ENCODE data around the gene SEPTIN10.
"Not testable (repeated sequence)": the region's sequence is repeated elsewhere in the genome, so short reads cannot be mapped to it uniquely, and the experiment has no call there.

Gene SEPTIN10

DNA sequence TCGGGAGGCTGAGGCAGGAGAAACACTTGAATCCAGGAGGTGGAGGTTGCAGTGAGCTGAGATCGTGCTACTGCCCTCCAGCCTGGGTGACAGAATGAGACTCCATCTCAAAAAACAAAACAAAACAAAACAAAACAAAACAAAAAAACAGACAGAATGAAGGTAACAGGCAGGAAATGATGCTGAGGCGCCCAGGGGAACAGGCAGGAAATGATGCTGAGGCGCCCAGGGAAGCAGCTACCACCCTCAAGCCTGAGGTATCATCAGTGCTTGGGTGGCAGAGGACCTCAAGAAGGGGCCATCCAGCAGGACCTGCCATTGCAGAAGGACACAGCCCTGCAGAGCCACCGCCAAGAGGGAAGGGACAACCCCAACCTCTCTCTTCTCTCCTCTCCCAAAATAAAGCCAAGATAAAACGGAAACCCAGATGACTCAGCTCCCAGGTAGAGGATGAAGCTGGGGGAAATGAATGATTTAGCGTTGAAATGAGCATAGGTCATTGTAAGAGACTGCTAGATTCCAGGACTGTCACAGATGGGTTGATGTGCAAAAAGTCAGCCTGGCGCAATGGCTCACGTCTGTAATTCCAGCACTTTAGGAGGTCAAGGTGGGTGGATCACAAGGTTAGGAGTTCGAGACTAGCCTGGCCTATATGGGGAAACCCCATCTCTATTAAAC, 19.7 kb upstream of the SEPTIN10 start:
- no peak for DNase-seq

DNA sequence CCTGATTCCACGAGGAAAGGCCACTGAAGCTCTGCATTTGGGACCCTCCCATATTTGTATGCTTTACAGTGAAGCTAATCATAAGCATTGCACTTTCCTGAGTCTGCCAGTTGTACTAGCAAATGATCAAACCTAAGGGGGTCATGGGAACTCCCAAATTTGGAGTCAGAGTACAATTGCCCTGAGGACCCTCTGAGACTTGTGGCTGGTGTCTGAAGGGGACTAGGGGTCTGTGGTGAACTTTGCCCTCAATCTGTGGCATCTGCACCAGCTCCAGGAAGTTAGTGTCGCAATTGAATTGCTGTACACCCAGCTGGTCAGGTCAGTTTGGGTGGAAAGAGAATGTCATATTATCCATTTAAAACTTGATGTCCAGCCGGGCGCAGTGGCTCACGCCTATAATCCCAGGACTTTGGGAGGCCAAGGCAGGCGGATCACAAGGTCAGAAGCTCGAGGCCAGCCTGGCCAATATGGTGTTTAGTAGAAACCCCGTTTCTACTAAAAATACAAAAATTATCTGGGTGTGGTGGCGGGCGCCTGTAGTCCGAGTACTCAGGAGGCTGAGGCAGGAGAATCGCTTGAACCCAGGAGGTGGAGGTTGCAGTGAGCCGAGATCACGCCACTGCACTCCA, 18.5 kb upstream of the SEPTIN10 start:
- no peak for DNase-seq

DNA sequence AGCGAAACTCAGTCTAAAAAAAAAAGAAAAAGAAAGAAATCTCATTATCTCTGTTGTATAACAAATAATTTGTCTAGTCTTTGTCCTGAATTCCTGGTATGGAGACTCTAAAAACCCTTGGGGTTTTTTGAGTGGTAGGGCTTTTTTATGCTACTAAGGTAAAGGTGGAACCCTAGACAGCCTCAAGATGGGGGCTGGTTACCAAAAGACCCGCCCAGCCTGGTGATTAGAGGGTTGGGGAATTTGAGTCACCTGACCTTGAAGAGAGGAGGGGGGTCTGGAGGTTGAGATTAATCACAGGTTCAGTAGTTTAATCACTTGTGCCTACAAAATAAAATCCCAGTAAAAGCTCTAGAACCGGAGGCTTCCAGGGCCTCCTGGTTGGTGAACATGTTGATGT, 18.0 kb upstream of the SEPTIN10 start:
- DNase-seq = no peak

DNA sequence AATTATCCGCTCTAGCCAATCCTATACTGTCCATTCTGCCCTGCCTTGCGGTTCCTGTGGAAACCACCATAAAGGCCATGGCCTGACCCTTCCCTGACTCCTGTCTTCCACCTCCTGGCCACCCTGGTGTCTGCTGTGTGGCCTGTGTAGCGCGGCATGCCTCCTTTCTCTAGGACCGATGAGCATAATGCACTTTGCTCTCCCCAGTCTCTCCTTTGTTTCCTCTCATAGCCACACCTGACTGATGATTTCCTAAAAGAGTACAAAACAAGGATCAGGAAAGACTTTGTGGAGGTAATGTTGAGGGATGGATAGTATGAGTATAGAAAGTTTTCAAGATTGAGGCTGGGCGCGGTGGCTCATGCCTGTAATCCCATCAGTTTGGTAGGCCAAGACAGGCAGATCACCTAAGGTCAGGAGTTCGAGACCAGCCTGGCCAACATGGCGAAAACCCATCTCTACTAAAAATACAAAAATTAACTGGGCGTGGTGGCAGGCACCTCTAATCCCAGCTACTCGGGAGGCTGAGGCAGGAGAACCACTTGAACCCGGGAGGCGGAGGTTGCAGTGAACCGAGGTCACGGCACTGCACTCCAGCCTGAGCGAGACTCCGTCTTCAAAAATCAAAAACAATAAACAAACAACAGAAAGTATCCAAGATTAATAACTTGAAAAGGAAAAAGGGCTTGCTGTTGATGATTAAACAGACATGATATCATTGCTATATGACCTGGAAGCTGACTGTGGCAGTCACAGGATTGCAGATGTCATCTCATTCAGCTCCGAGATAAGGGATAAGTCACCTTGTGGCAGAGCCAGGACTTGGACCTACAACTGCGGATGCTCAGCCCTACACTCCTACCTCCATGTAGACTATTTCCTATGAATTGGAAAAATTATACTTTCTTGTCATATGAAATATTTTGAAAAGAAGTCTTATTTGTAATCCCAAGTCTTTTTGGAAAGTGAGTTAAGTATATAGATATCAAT, 17.0 kb upstream of the SEPTIN10 start:
- no peak for DNase-seq

DNA sequence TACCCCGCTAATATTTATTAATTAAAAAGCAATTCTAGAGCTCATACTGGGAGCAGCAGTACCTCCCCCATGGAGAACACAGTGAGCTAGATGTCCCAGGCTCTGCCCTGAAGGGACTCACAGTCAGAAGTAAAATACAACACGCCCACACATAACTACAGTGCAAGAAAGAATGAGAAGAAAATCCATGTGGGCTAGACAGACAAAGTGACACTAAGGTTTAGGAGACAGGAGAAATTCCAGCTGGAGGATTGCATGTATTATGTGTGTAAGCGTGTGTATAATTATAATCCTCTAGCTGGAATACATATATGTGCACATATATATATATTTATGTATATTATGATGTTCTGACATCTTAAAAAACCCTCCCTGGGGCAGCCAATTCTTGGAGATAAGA, 16.1 kb upstream of the SEPTIN10 start:
- no peak for DNase-seq

DNA sequence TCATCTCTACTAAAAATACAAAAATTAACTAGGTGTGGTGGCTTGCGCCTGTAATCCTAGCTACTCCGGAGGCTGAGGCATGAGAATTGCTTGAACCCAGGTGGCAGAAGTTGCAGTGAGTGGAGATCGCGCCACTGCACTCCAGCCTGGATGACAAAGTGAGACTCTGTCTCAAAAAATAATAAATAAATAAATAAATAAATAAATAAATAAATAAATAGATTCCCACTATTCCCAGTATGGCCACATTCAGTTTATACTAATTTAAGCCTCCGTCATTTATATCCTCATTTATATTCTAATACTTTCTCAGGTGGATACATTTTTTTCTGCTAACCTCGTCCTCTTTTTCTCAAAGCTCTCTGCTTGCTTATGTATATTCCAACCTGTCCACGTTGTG, 14.6 kb upstream of the SEPTIN10 start:
- DNase-seq = not testable (repeated sequence)

DNA sequence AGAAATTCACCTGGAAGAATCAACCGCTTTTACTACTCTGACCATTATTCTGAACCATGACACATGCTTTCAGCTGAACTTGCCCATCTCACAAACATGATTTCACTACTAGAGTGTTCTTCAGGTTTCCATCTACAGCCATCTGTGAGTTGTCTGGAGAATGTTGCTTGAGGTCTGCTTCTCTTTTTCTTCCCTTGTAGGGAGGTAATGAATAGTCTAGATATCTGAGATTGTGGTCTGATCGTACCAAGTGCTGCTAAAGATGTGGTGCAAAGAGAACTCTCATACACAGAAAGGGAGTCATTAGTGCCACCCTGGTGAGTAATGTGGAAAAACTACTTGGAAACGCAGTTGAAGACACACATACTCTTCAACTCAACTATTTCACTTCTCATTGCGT, 10.6 kb upstream of the SEPTIN10 start:
- no peak for DNase-seq

DNA sequence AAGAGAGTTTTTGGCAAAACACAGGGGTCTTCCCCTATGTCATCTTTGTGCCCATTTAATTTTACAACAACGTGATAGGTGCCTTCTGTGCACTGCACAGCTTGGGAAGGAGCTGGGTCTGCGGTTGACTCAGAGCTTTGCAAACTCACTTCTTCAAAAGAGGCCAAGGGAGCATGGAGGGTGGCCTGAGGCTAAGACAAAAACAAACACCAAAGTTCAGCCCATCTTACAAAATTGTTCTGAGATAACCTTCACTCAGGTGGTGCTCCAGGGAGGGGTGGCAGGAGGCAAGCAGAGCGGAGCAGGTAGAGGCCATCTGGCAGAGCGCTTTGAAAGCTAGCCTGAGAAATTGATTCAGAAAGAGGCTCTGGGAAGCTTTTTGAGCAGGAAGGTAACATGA, 10.2 kb upstream of the SEPTIN10 start:
- no peak for DNase-seq

DNA sequence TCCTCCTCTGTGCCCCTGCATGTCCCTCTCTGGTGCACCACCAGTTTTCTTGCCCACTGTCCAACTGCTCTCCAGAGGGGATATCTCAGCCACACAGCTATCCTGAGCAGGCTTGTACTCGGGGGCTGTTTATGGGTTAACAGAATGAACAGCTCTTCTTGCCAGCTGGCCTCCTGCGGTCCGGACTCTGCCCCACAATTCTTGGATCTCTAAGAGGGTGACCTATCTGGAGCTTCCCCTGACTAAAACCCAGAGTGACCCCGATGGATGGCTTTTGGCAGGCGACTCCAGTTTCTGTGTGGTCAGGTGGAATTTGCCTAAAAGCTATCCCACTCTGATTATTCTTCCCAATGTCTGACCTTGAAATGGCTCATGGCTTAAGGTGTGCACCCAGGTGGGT, 9.5 kb upstream of the SEPTIN10 start:
- no peak for DNase-seq

DNA sequence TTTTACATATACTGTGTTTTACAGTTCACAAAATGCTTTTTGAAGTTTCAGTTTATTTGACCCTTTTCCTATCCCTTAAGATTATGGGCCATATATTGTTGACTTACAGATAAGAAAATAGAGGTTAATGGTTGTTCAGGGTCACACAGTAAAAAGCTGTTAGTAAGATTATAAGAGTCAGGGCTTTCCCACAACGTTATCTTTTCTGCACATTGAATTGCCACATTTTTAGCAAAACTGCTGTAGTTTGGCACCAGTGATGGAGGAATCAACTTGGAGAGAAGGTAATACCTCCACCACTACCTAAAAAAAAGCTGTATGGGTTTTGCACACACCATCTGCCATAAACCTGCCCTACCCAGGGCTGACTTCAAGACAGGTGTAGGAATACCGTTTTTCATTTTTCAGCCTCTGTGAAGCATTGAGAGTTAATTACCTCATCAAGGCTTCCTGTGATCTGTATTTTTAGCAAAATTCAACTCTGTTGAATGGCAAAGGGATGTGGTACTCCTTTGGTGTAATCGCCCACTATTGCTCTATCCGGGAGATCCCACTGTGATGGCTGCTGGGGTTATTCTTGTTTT, 5.4 kb upstream of the SEPTIN10 start:
- DNase-seq = no peak

DNA sequence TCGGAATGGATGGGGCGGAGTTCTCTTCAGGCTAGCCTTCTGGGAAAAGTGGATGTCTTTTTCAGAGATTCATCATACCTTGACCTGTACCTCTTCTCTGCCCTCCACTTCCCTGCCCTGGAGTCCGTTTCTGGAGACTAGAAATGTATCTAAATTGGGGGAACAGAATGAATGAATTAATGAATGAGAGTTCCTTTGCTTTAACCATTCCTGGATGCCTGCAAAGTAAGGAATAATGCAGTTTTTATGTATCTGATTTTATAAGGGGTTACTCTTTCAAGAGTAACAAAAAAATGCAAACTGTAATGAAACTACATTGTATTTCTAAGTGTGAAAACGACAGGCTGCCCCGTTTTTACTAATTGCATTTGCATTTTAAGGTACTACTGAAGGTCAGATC, 2.4 kb upstream of the SEPTIN10 start:
- DNase-seq = no peak

DNA sequence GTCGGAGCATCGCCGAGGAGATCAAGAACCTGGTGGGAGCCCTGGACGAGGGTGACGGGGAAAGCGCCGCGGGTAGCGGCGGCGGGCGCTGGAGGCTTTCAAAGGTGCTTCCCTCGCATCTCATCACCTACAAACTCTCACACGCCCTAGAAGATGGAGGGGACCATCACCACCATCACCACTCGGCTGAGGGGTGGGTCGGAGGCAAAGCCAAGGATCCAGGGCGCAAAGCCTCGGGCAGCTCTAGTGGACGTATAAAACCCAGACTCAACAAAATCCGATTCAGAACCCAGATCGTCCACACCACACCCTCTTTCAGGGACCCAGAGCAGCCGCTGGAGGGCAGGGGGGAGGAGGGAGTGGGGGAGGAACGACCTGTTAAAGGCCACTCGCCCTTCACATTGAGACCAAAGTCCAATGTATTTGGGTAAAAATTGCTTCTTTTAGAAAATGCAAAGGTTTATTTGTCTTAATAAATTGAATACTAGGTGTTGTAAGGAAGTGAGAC, 1.9 kb upstream of the SEPTIN10 start:
- no peak for DNase-seq

DNA sequence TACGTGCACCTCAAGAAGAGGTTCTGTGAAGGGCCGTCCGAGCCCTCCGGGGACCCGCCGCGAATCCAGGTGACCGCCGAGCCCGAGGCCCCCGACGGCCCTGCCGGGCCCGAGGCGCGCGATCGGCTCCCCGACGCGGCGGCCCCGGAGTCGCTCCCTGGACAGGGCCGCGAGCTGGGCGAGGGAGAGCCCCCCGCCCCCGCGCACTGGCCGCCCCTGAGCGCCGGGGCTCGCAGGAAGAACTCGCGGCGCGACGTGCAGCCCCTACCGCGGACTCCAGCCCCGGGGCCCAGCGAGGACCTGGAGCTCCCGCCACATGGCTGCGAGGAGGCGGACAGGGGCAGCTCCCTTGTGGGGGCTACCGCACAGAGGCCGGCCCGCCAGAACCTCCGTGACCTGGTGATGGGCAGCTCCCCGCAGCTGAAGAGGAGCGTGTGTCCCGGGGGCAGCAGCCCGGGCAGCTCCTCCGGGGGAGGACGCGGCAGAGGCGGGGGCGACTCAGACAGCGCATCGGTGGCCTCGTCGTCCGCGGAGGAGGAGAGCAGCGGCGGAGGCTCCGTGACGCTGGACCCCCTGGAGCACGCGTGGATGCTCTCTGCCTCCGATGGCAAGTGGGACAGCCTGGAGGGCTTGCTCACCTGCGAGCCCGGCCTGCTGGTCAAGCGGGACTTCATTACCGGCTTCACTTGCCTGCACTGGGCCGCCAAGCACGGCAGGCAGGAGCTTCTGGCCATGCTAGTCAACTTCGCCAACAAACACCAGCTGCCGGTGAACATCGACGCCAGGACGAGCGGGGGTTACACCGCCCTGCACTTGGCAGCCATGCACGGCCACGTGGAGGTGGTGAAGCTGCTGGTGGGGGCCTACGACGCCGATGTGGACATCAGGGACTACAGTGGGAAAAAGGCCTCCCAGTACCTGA, 1.2 kb upstream of the SEPTIN10 start:
- no peak for DNase-seq

DNA sequence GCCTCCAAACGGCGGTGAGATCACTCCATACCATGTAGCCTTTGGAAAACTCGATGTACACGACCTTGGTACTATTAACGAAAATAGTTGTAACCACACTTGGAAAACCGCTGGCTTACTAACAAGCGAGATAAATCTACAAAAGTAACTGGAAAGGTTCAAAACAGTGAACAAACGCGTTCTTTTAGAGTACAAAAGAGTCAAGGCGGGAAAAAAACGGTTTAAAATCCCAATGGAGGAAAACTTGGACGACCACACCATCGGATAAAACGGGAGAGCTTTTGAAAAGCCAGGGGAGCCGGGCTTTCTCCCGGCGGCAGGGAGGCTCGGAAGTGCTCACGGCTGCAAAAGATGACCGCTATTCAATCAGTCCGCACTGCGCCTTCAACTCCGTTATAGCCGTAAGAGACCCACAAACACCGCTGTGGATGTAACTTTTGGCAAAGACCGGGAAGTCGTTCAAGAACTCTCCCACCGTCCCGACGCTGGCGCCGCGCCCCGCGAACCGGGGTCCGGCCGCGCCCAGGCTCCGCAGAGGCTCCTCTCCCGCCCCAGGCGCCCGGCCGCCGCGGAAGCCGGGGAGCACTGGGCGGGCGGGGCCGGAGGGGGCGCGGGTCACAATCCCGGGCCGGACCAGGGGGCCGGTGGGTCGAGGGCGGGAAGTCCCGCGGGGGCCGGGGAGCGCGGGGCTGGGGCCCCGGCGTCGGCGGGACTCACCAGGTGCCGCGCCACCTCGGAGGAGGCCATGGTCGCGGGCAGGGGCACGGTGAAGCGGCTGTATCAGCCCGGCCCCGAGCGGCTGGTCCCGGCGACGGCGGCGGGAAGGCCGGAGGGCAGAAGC, 465 bp downstream of the SEPTIN10 start:
- no peak for DNase-seq

DNA sequence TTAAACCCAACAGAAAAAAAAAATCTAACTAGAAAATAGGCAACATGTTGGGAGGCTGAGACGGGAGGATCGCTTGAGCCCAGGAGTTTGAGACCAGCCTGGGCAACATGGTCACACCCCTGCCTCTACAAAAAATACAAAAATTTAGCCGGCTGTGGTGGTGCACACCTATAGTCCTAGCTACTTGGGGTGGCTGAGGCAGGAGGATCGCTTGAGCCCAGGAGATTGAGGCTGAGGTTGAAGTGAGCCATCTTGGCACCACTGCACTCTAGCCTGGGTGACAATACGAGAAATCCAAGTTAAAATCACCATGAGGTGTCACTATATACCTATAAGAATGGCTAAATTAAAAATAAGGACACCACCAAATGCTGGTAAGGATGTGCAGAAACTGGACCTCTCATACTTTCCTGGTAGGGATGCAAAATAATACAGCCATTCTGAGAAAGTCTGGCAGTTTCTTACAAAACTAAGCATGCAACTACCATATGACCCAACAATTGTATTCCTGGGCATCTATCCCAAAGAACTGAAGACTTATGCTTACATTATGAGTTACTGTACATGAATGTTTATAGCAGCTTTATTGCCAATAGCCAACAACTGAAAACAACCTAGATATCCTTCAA, 2.2 kb downstream of the SEPTIN10 start:
- DNase-seq = no peak

DNA sequence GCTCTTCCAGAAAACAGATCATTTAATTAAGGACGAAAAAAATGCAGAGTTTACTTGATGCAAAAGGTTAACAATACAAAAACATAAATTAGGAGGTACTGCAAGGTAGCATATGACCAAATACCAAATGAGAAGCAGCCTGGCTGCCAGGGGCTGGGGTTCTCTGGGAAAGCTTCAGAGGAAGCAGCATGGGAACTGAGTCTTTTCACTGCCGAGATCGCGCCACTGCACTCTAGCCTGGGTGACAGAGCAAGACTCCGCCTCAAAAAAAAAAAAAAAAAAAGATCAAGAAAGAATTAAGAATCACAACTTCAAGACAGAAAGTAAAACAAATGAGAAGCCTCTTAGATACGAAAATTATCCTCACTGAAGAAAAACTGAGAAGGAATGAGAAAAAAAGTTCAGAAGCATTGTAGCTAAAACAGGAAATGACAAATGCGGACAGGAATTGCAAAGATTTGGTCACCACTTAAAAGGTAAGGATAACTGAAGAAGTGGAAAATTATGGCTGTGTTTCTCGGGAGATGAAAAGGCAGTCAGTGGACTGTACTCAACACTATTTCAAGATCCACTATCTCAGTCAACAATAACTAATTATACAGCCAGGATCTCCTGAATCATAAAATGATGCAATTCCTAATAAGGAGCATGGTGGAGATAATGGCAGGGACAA, 4.3 kb downstream of the SEPTIN10 start:
- DNase-seq = no peak

DNA sequence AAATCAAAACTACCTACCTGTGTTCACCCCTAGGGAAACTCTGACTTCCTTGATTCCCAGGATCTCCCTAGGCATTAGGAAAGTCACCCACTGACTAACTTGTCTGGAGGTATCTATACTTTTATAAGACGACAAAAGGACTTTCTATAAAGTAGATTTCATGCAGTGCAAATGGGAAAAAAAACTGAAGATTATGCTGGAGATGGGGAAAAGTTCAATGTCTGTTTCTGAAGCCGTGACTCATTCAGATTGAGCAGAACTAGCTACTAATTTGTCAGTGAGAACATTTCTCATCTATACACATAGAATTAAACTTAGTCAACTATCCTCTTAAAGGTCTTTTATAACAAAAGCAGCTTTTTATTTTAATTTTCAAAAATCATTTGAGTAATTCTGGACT, 6.0 kb downstream of the SEPTIN10 start:
- DNase-seq = no peak

DNA sequence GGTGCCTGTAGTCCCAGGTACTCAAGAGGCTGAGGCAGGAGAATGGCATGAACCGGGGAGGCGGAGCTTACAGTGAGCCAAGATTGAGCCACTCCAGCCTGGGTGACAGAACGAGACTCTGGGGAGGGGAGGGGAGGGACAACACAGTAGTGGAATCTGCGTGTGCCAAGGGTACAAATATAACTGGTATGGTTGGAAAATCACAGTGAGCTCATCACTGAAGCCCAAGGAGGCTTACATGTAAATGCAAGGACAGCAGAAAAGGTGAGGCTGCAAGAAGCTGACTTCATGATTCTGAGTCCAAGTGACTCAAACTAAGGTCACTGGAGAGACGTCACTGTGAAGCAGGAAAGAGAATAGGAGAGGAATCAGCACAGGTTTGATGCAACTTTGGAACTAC, 9.2 kb downstream of the SEPTIN10 start:
- DNase-seq = no peak

DNA sequence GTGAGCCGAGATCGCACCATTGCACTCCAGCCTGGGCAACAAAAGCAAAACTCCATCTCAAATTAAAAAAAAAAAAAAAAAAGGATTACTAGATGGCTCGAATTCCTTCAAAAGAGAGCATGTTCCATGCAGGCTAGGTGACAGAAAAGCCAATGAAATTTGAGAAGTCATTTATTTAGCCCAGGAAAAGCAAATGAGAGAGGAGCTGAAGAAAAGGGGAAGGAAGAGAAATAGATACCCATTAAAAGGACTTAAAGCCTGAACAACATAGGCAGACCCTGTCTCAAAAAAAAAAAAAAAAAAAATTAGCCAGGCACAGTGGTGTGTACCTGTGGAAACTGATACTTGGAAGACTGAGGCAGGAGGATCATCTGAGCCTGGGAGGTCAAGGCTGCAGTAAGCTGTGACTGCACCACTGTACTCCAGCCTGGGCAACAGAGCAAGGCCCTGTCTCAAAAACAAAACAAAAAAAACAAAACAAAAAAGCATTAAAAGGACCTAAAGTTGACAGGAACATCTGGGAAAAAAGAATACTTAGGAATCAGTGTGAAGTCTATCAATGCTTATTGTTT, 11.1 kb downstream of the SEPTIN10 start:
- DNase-seq = no peak

DNA sequence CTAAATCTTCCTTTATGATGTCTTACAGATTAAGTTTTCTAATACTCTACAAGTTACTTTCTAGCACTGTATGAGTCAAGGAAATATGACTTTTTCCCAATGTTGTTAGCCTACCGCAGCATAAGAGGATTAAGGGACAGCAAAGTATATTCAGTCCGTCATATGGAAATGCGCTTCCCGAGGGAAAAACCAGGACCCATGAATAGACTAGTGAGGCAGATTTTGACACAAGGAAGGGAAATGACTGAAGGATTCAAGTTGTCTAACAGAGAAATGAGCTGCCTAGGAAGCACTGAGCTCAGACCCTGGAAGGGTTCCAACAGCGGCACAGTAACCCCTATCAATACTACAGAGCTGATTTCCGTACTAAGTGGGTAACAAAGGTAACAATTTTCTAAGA, 12.0 kb downstream of the SEPTIN10 start:
- no peak for DNase-seq
